ENCODE measurements around the gene PREX1. TPM values are rescaled to one million over a fixed set of nuclear protein-coding genes. Genes with fewer than 3 reads are reported as not detected.

The PREX1 gene
- total RNA-seq, 1 experiment from 2014 or later = 20.0 TPM

GRCh38 chr20:48804300-48804980 lies 23.4 kb downstream of the PREX1 start:
- ATAC-seq (no peak), DNase-seq (ENCODE audit: low read depth, low spot score) (no peak)
- in situ Hi-C loops (cut with HindIII; ENCODE audit: low pct_unique_long_range_greater_than_20kb, low sequenced_read_pairs) (no loop called here), intact Hi-C loops (cut with micrococcal nuclease; ENCODE audit: unreplicated experiment) (no loop called here)
- no TSS peak for BruUV-seq (replicated peaks)
- Histone ChIP-seq H3K27me3 (ENCODE audit: control insufficient read depth, insufficient read depth, low read length) (no peaks in the 10 kb centered on the region), H3K27ac (ENCODE audit: low read length) (no peak overlapping the region), H3K9me3 (ENCODE audit: control insufficient read depth, insufficient read depth, low read depth, low read length) (peaks cover 9% of the 10 kb centered on the region; the same call in 1 of the 2 replicates), H3K36me3 (ENCODE audit: control insufficient read depth, insufficient read depth, low read length) (no peaks in the 10 kb centered on the region), H3K4me1 (ENCODE audit: control insufficient read depth, insufficient read depth, low read length) (no peaks in the 10 kb centered on the region), H3K4me3 (ENCODE audit: low read depth in 2 of 2, low read length in 2 of 2) (no peak overlapping the region)
- POLR2A ChIA-PET = no interaction called here
- CTCF ChIA-PET = no interaction called here
- no peak for TF ChIP-seq SIN3A (IDR thresholded peaks at IDR 0.05; ENCODE audit: borderline replicate concordance, insufficient read depth, low read depth, low read length)
- TF ChIP-seq TCF7L2 (IDR thresholded peaks at IDR 0.05; ENCODE audit: low read depth, low read length) = no peak
- TF ChIP-seq REST (IDR thresholded peaks at IDR 0.05; ENCODE audit: insufficient read depth in 1 of 2, low read depth in 2 of 2, low read length in 1 of 2) = no peak
- TF ChIP-seq POLR2AphosphoS5 (IDR thresholded peaks at IDR 0.05; ENCODE audit: low read depth, low read length) = no peak
- TF ChIP-seq CTCF (IDR thresholded peaks at IDR 0.05) = no peak

- H3K9me3 ChIP-seq (ENCODE audit: control insufficient read depth, insufficient read depth, low read depth, low read length) = peaks cover 9% of the 10 kb centered on the region; the same call in 1 of the 2 replicates
- intact Hi-C loops (cut with micrococcal nuclease; ENCODE audit: unreplicated experiment) = no loop called here
- CTCF ChIA-PET = no interaction called here
- H3K4me3 ChIP-seq (ENCODE audit: low read depth in 2 of 2, low read length in 2 of 2) = no peak overlapping the region
- BruUV-seq (replicated peaks) = no TSS peak
- ATAC-seq = no peak
- POLR2A ChIA-PET = no interaction called here
- no peak overlapping the region for H3K27ac ChIP-seq (ENCODE audit: low read length)
- in situ Hi-C loops (cut with HindIII; ENCODE audit: low pct_unique_long_range_greater_than_20kb, low sequenced_read_pairs) = no loop called here
- no peak for DNase-seq (ENCODE audit: low read depth, low spot score)
- no peaks in the 10 kb centered on the region for H3K36me3 ChIP-seq (ENCODE audit: control insufficient read depth, insufficient read depth, low read length)
- no peaks in the 10 kb centered on the region for H3K4me1 ChIP-seq (ENCODE audit: control insufficient read depth, insufficient read depth, low read length)
- TF ChIP-seq REST (IDR thresholded peaks at IDR 0.05; ENCODE audit: insufficient read depth in 1 of 2, low read depth in 2 of 2, low read length in 1 of 2) = no peak
- TF ChIP-seq CTCF (IDR thresholded peaks at IDR 0.05) = no peak
- no peaks in the 10 kb centered on the region for H3K27me3 ChIP-seq (ENCODE audit: control insufficient read depth, insufficient read depth, low read length)
These were observed 24.4 kb downstream of the PREX1 start for GRCh38 chr20:48803176-48804053.

All from Panc1 (cell line).